ENCODE data around the gene SLC25A25. TPM values are rescaled to one million over a fixed set of nuclear protein-coding genes. Genes with fewer than 3 reads are reported as not detected.

Gene SLC25A25
- total RNA-seq, 2 experiments from 2014 or later = 15.5 to 16.0 TPM

GRCh38 chr9:128045409-128045808 lies 22.6 kb upstream of the SLC25A25 start:
- POLR2A ChIA-PET = interaction anchor here (0.6 kb wide), 1 partner anchor 310 kb away, joined by 4 read pairs; no protein-coding TSS in a partner anchor

GRCh38 chr9:128045831-128046230 lies 22.2 kb upstream of the SLC25A25 start:
- POLR2A ChIA-PET = interaction anchor here (0.6 kb wide), 1 partner anchor 310 kb away, joined by 4 read pairs; no protein-coding TSS in a partner anchor
- CTCF ChIA-PET = interaction anchor here (0.6 to 1.6 kb wide), 9 partner anchors 28 to 816 kb away, joined by 3 to 4 read pairs (median 3); partner anchors contain the start of gene BBLN

More at GRCh38 chr9:128045409-128045808, 22.6 kb upstream of the SLC25A25 start:
- CTCF ChIA-PET = interaction anchor here (0.6 to 1.6 kb wide), 7 partner anchors 27 to 816 kb away, joined by 3 to 4 read pairs (median 3); partner anchors contain the start of gene BBLN

- ChIA-PET CTCF (interaction anchor here (0.9 to 1.4 kb wide), 3 partner anchors 12 to 71 kb away, joined by 3 to 4 read pairs (median 4); no protein-coding TSS in a partner anchor), POLR2A (no interaction called here)
Measured at GRCh38 chr9:128047231-128047630, 20.8 kb upstream of the SLC25A25 start.

GRCh38 chr9:128048663-128049062 lies 19.4 kb upstream of the SLC25A25 start:
- ChIA-PET POLR2A (interaction anchor here (0.6 kb wide), 2 partner anchors 103 to 180 kb away, joined by 3 to 6 read pairs; no protein-coding TSS in a partner anchor), CTCF (no interaction called here)

- CTCF ChIA-PET = interaction anchor here (1.0 to 1.3 kb wide), 2 partner anchors 15 to 107 kb away, joined by 4 to 5 read pairs; no protein-coding TSS in a partner anchor
- POLR2A ChIA-PET = interaction anchor here (0.6 kb wide), 1 partner anchor 30 kb away, joined by 5 read pairs; no protein-coding TSS in a partner anchor
Measured at GRCh38 chr9:128049843-128050242, 18.2 kb upstream of the SLC25A25 start.

- ChIA-PET POLR2A (no interaction called here), CTCF (interaction anchor here (0.6 to 1.3 kb wide), 3 partner anchors 13 to 250 kb away, joined by 3 read pairs; no protein-coding TSS in a partner anchor)
Measured at GRCh38 chr9:128051932-128052709, 15.9 kb upstream of the SLC25A25 start.

GRCh38 chr9:128053560-128053959 lies 14.5 kb upstream of the SLC25A25 start:
- ChIA-PET POLR2A (no interaction called here), CTCF (interaction anchor here (1.3 kb wide), 1 partner anchor 14 kb away, joined by 3 read pairs; no protein-coding TSS in a partner anchor)

- ChIA-PET CTCF (interaction anchor here (0.7 kb wide), 1 partner anchor 51 kb away, joined by 4 read pairs; no protein-coding TSS in a partner anchor), POLR2A (no interaction called here)
Measured at GRCh38 chr9:128054087-128054486, 13.9 kb upstream of the SLC25A25 start.

GRCh38 chr9:128055344-128056040 lies 12.5 kb upstream of the SLC25A25 start:
- CTCF ChIA-PET = interaction anchor here (1.4 kb wide), 1 partner anchor 21 kb away, joined by 4 read pairs; no protein-coding TSS in a partner anchor
- POLR2A ChIA-PET = no interaction called here

GRCh38 chr9:128056086-128056485 lies 11.9 kb upstream of the SLC25A25 start:
- ChIA-PET POLR2A (no interaction called here), CTCF (interaction anchor here (0.7 to 1.4 kb wide), 2 partner anchors 21 to 153 kb away, joined by 3 to 4 read pairs; no protein-coding TSS in a partner anchor)

- ChIA-PET CTCF (interaction anchor here (0.7 to 1.1 kb wide), 2 partner anchors 108 to 152 kb away, joined by 3 read pairs; no protein-coding TSS in a partner anchor), POLR2A (no interaction called here)
Measured at GRCh38 chr9:128056887-128057723, 10.9 kb upstream of the SLC25A25 start.

GRCh38 chr9:128057724-128058409 lies 10.2 kb upstream of the SLC25A25 start:
- ChIA-PET POLR2A (no interaction called here), CTCF (interaction anchor here (0.7 to 1.1 kb wide), 2 partner anchors 78 to 109 kb away, joined by 3 to 5 read pairs; no protein-coding TSS in a partner anchor)

- POLR2A ChIA-PET = no interaction called here
Measured at GRCh38 chr9:128059365-128059983, 8.6 kb upstream of the SLC25A25 start.

GRCh38 chr9:128061275-128061960 lies 6.6 kb upstream of the SLC25A25 start:
- CTCF ChIA-PET = interaction anchor here (1.4 kb wide), 1 partner anchor 119 kb away, joined by 3 read pairs; no protein-coding TSS in a partner anchor
- POLR2A ChIA-PET = no interaction called here

More at GRCh38 chr9:128059365-128059983, 8.6 kb upstream of the SLC25A25 start:
- CTCF ChIA-PET = interaction anchor here (0.7 to 1.8 kb wide), 5 partner anchors 25 to 474 kb away, joined by 3 to 10 read pairs (median 3); partner anchors contain the start of gene URM1

GRCh38 chr9:128062279-128062678 lies 5.8 kb upstream of the SLC25A25 start:
- POLR2A ChIA-PET = no interaction called here
- CTCF ChIA-PET = interaction anchor here (0.6 to 1.0 kb wide), 2 partner anchors 9 to 32 kb away, joined by 3 read pairs; no protein-coding TSS in a partner anchor

Data from activated CD8-positive, alpha-beta memory T cell treated with anti-CD3 and anti-CD28 coated beads for 36 hours (primary cell).